ENCODE measurements around the gene ABCD3.
"Not testable (repeated sequence)": the region's sequence is repeated elsewhere in the genome, so short reads cannot be mapped to it uniquely, and the experiment has no call there.

ABCD3 gene

DNA sequence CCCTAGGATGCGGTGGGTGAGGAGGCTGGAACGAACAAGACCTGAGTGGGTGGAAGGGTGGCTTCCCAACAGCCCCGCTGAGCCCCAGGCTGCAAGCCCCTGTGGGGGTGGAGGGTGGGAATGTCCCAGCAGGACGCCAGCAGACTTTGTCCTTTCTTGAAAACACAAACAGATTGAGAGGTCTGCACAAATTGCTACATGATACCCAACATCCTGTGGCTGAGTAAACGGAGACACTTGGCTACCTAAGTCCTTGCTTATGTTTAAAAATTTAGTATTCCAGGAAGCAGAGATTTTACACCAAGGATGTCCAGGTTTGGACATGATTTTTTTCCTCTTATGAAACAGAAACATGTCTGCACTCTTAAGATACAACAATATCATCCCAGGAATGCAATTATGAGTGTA lies 135.1 kb downstream of the ABCD3 start:
- DNase-seq, result no peak

DNA sequence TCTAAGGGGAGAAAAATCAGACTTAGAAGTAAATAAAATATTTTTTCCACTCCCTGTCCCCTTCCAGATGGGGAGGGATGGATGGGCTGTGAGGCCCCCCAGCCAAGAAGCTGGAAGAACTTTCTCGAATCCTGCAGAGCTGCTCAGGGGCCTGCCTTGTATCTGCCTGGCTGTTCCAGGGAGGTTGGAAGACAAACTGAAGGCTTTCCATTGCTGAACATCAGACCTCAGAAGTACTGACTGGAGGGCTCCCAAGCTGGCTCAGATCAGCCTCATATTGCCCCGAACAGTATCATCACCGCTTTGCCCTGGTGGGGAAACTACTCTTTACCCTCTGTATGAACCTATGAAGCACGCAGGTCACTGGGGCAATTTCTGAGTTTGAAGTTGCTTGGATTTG lies 135.7 kb downstream of the ABCD3 start:
- DNase-seq, result no peak

DNA sequence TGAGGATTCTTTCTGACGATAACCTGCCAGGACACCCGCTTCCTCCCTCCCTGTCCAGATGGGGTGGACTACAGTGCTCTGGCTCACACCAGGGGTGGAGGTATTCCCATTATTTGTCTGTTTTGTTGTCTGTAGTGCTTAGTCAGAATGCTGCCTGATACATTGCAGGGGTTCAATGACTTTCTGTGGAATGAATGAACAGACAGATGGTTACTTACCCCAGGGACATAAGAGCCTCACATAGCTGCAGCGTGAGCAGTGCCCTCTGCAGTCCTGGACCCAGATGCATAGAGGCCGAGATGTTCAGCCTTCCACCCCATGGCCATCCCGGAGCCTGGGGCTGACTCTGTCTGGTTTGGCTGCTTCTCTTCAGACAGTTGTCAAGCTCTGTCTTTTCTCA lies 136.4 kb downstream of the ABCD3 start:
- no peak for DNase-seq

DNA sequence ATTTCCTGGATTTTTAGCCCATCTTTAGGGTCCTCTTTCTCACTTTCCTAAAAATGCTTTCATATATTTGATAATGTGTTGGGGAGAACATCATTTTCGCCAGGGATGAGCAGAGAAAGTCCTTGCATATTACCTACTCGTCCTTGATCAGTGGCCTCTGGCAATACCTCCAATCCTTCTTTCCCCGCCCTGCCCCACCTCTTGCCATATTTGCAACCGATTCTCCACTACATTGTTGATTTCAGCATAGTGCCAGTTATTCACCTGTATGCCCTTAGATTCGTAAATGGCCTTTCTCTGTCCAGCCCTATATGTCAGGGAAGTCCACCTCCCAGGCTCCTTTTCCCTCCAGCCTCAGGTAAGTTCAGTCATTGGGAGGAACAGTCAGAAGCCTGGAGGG lies 136.9 kb downstream of the ABCD3 start:
- DNase-seq, result no peak

DNA sequence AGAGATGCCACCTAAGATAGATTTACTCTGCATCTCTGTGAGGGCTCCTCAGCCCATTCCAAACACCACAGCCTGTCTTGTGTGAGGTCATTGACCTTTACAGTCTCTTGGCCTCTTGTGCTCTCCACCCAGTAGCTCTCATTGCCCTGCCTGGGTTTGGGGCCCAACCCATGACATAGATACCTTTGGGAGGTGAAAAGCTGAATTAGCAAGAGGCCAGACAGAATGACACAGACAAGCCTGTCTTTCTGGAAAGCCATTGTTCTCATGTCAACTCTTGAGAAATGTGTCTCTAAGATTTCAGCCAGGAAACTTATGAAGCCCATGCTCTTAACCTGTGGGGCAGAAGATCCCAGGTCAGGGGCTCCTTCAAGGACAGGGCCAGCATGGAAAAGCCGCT lies 141.7 kb downstream of the ABCD3 start:
- DNase-seq, result no peak

DNA sequence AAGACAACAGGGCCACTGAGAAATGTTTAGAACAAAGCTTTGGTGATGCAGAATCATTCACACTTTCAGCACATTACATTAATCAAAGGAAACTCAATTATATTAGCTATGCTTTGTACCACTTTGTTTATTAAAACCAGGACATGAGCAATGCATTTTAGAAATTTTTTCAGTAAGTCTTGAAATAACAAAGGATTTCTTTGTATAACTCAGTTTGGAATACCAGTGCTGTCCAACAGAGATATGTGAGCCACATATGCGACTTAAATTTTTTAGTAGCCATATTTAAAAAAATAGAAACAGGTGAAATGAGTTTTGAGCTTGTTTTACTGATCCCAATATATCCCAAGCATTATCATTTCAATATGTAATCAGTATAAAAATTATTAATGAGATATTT lies 142.1 kb downstream of the ABCD3 start:
- DNase-seq, result no peak

DNA sequence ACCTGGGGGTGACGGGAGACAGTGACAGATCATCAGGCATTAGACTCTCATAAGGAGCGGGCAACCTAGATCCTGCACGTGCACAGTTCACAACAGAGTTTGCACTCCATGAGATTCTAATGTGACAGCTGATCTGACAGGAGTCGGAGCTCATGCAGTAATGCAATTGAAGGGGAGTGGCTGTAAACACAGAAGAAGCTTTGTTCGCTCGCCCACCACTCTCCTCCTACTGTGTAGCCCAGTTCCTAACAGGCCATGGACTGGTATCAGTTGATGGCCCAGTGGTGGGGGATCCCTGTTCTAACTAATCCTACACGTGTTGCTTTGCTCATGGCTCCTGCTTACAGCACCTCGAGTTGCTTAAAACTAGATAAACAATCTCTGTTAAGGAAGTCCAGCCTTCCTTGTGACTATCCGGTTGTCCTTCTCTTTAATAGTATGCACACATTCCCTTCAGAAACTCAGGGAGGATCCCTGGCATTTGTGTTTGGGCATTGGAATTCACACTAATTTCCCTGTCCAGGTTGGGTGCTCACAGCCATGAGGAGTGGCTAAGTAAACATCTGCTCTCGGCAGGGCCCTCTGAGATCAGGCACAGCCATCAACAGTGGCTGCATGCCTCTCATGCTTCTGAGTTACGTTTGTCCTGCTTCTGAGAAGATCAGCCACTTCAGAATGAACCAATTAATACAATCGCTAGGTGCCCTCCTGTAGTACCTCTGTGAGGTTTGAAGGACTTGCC lies 144.5 kb downstream of the ABCD3 start:
- DNase-seq, result no peak

DNA sequence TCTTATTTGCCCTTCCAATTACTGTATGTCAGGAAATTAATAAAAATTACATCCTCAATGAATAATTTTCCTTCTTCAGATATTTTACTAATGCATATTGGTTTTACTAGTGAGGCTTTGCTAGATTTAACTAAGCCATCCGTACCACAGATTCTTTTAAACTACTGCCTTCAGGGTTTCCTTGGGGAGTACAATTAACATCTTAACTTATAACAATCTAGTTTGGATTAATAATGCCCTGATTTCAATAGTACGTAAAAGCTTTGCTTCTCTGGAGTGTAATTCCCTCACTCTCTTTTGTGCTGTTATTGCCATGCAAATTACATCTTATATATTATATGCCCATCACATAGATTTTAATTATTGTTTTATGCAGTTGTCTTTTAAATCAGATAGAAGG lies 147.7 kb downstream of the ABCD3 start:
- DNase-seq, result no peak

DNA sequence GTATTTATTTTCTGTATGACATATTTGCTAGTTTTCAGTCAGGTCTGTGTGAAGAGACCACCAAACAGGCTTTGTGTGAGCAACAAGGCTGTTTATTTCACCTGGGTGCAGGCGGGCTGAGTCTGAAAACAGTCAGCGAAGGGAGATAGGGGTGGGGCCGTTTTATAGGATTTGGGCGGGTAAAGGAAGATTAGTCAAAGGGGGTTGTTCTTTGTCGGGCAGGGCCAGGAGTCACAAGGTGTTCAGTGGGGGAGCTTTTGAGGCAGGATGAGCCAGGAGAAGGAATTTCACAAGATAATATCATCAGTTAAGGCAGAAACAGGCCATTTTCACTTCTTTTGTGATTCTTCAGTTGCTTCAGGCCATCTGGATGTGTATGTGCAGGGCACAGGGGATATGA lies 148.2 kb downstream of the ABCD3 start:
- DNase-seq, result not testable (repeated sequence)

GRCh38 chr1:94567975-94568607 lies 149.9 kb downstream of the ABCD3 start:
- not testable (repeated sequence) for DNase-seq

All from RPMI8226 (cell line).